OCI-M1 (cell line): Measurements from ENCODE around the gene BBX.
"Not testable (repeated sequence)": the region's sequence is repeated elsewhere in the genome, so short reads cannot be mapped to it uniquely, and the experiment has no call there.

Source experiments
- DNase-seq: peaks from one replicate; lab custom pipeline; 2025; lab: John Stamatoyannopoulos, UW

The BBX gene

DNA sequence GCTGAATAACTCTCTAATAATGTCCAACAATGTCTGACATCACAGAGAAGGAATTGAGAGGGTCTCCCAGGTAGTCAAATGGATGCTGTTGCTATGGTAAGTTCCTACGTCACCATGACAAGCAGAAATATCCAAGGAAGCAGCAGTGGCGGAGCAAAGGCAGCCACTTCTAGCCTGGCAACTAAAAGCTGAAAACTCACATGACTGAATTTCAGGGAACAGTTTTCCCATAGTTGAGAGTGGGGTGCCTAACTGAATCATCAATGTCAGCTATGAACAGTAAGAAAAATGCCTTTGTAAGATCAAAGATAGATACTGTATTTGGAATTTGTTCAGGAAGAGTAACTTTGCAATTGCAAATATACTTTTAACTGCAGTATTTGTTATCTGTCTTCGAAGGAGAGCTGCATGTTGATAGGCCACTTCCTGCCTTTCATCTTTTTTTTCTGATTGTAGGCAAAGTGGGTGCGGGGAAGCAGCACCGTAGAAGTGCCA is 161.7 kb downstream of the BBX start:
- peak; percentile 36 for DNase-seq

GRCh38 chr3:107685383-107685782 is 162.6 kb downstream of the BBX start:
- DNase-seq = no peak

DNA sequence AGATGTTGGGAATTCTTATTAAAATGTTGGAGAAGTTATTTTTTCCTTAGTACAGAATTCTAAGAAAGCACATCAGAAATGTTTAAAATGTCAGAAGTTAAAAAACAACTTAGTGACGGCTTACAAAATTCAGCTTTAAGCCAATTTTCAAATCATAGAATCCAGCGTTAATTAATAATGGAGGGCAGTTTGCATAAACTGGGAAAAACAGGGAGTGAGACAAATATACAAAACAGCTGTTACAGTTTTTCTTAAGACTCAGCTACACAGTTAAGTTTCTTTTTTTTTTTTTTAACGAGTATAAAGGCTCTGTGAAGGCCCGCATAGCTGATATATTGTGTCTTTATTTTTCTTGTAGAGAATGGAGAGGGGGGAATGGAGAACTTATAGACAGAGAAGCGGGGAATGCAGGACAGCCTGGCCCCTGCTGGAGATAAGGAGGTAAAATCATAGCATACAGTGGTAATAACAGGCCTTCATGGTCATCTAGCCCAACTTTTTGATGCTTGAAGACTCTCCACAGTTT is 164.4 kb downstream of the BBX start:
- no peak for DNase-seq

DNA sequence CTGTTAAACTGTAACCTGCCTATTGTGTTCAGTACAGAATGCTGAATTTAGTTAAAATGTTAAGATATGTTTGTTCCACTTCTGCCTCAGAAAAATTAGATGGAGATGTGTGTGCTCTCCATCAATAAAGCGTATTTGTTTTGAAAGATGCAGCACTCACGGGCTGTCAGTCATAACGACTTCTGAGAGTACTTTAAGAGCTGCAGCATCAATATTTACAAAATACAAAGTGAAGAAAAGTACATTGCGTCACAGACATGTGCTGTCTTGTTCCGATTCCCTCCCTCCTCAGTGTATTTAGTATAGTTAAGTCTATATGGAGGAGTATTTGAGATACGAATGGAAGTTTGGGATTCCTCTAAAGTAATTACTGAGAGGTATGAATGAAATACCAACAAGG is 166.6 kb downstream of the BBX start:
- DNase-seq = no peak

GRCh38 chr3:107690522-107691138 is 167.9 kb downstream of the BBX start:
- DNase-seq = peak; percentile 77

GRCh38 chr3:107691984-107692383 is 169.2 kb downstream of the BBX start:
- DNase-seq = not testable (repeated sequence)

DNA sequence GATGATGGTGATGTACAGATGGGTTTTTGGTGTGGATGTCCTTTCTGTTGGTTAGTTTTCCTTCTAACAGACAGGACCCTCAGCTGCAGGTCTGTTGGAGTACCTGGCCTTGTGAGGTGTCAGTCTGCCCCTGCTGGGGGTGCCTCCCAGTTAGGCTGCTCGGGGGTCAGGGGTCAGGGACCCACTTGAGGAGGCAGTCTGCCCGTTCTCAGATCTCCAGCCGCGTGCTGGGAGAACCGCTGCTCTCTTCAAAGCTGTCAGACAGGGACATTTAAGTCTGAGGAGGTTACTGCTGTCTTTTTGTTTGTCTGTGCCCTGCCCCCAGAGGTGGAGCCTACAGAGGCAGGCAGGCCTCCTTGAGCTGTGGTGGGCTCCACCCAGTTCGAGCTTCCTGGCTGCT is 174.6 kb downstream of the BBX start:
- DNase-seq = not testable (repeated sequence)

GRCh38 chr3:107697855-107698254 is 175.1 kb downstream of the BBX start:
- not testable (repeated sequence) for DNase-seq

DNA sequence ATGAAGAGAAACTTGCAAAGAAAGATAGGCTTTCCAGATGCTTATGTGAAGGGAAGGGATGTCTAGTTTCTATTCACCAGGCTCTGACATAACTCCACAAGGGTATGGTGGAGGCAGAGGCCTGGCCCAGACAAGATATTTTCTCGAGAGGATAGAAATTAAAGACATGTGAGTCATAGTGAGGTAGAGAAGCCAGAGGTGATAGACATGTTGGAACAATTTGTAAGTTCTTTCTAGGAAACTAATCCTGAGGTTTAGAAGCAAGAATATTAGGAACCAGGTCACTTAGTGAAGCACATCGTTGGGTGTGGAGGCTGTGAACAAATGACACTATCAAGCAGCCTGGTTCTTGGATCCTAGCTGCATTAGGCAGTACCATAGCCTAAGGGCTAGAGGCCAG is 176.9 kb downstream of the BBX start:
- DNase-seq = no peak

- DNase-seq = no peak
These were observed 178.5 kb downstream of the BBX start for GRCh38 chr3:107701299-107701698.

- no peak for DNase-seq
These were observed 181.7 kb downstream of the BBX start for GRCh38 chr3:107704477-107704876.

DNA sequence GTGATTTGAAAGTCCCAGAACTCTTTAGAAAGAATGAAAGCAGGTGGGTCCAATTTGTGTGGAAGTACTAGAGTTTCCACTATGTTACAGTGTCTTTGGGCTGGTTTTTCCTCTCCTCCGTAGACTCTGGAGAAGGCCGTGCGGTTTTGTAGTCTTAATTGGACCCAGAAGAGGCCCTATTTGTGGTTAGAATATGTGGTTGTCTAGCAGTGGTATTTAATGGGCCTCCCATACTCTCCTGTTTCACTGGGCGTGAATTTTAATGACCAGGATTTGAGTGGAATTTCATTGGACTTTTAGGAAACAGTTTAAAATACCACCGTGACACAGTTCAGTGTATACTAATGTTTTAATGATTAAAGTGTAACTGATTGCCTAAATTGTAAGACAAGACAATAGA is 182.3 kb downstream of the BBX start:
- DNase-seq = no peak

DNA sequence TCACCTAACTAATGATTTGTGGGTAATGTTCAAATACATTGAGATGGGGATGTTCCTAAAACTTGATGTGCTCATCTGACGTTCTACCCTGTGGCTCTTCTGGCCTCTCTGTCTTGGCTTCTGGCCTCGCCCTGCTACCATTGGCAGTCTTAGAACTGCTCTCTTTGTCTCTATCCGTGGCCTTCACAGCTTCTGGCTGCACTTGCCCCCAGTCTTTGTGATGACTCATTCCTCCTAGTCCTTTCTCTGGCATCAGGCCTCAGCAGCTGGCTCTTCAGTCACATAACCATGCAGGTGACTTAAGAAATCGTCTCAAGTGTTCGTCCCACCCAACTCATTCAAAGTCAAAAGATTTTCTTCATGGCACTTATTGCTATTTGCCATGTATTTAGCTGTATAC is 188.1 kb downstream of the BBX start:
- DNase-seq = no peak

- DNase-seq = no peak
These were observed 194.0 kb downstream of the BBX start for GRCh38 chr3:107716734-107717133.

GRCh38 chr3:107718547-107718946 is 195.8 kb downstream of the BBX start:
- no peak for DNase-seq

DNA sequence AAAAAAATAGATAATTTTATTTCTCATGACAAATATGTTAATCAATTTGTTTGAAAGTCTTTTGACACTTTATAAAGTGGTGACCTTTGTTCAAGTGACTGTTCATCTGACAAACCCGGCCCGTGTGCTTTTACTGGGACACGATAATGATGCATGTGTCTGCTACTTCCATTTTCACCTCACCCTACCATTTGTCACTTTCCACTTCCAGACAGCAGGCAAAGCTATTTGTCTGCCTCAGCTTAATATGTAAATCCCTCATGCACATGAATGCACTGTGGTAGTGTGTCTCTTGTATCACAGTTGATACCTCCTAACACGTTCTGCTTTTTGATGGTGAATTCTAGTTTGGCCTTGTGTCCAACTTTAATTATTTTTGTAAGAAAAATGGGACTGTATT is 204.3 kb downstream of the BBX start:
- DNase-seq = no peak

- DNase-seq = no peak
These were observed 206.9 kb downstream of the BBX start for GRCh38 chr3:107729686-107730085.

DNA sequence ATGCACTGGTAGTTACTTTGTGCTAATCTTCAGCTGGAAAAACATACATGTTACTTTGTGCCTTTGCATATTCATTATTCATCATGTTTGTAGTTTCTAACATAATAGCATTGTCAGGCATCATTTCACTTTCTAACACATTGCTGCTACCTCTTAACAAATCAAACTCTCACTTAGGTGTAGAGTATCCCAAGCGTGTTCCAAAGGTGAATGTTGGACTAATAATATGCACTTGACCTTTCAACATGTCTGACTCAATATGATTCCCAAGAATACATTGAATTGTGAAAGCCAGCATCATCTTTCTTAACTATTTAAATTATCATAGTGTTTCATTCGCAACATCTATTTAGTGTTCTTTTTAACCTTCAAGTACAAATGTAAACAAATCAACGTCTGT is 211.6 kb downstream of the BBX start:
- no peak for DNase-seq

DNA sequence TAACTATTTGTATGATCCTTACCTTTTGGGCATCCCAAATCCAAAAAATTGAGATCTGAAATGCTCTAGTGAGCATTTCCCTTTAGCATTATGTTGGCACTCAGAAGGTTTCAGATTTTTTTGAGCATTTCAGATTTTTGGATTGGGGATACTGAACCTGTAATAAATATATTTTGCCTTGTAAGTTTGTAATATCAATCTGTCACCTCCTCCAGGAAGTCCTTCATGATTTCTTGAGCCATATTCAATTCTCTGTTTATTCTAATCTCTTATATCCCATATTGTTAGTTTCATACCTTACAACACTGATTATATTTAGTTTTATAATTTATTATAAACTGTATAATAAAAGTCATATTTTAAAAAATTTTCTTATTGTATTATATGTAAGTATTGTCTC is 215.2 kb downstream of the BBX start:
- DNase-seq = no peak

DNA sequence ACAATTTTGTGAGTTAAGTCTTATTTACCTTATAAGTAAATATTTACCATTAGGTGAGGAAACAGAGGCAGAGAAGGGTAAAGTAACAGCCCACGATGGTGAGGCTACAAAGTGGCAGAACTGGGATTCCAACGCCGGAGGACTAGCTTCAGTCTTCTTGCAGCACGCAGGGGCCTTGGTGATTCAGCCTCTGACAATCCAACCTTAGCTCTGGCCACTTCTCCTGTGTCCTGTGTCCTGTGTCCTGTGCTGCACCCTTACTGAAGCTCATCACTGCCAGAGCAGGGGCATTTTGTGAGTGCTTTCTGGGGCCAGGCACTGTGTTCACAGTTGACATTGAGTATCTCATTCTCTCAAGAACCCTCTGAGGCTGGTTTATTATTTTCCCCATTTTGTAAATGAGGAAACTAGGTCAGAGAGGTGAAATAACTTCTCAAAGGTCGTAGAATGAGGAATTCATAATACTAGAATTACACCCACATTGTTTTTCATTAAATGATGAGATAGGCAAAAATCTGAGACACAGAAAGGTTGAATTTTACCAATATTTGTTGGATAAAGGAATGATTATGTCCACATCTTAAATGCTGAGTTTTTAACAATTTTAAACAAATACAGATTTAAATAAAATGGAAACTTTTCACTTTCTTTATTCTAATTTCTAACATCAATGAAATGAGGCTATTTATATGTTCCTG is 215.9 kb downstream of the BBX start:
- DNase-seq = no peak

- peak; percentile 4 for DNase-seq
These were observed 216.5 kb downstream of the BBX start for GRCh38 chr3:107739227-107739626.

DNA sequence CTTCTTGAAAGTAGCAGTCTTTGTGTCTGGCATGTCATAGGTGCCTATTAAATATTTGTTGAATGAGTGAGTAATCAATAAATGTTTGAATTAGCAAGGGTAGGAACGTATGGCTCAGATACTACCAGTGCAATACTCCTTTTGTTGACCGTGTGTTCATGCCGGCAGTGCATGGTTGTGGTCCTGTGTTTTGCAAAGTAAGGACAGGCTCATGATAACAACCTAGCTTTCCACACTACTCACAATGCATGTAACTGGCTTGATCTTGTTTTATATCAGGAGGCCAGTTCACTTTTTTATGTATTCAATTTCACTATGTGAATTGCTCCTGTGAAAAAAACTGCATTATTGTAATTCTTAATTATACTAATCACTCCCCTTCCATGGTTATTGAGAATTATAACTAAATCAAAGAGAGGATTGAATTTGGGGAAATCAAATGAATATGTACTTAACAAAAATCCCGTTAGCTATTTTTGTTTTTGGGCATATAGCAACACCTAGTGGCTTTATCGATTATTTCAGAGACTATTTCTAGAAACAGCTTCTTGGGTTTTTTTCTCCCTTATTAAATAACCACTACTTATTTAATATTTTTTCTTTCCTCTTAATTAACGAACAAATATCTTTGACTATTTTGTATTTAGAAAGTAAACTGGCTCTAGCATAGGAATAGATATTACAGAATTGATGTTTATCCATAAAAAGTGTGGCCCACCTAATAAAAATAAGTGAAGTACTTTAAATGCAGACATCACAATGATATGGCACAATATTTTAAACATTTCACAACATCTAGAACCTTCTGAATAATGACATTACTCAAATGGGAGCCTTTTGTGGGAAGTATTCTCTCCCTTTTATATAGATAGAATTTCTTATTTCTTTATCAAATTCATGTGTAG is 218.5 kb downstream of the BBX start:
- DNase-seq = peak; percentile 57

DNA sequence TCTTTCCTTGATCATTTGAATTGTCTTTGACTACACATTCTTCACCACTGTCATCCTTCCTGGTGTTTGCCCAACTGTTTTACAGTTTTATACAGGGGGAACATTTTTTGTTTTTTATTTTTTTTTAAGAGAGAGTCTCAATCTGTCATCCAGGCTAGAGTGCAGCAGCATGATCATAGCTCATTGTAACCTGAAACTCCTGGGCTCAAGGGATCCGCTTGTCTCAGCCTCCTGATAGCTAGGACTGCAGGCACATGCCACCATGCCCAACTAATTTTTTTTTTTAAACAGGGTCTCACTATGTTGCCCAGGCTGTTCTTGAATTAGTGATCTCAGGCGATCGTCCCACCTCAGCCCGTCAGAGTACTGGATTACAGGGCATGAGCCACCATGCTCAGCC is 222.6 kb downstream of the BBX start:
- no peak for DNase-seq
